Upper lobe of right lung (tissue), 1 donor: ENCODE results near the gene KRTAP4-6. TPM values are rescaled to one million over a fixed set of nuclear protein-coding genes. Genes with fewer than 3 reads are reported as not detected.
"Not testable (repeated sequence)": the region's sequence is repeated elsewhere in the genome, so short reads cannot be mapped to it uniquely, and the experiment has no call there.

Source experiments
- ATAC-seq: fragments of 200-7000 bp; cut with Tn5 transposase; one replicate; pipeline ENCODE4 v1.9.1; 2020; ENCODE audit warnings: mild to moderate bottlenecking, moderate library complexity
- DNase-seq: peaks from one replicate; pipeline ENCODE4 v3.0.0-alpha.2; 2020
- H3K27ac ChIP-seq: fragments of 200-600 bp; one replicate; pipeline ENCODE4 v1.8.0; 2022
- H3K27me3 ChIP-seq: fragments of 200-600 bp; one replicate; pipeline ENCODE4 v1.8.0; 2022; ENCODE audit warnings: mild to moderate bottlenecking
- H3K36me3 ChIP-seq: fragments of 200-600 bp; one replicate; pipeline ENCODE4 v1.8.0; 2022
- H3K4me1 ChIP-seq: fragments of 200-600 bp; one replicate; pipeline ENCODE4 v1.8.0; 2022
- H3K4me3 ChIP-seq: fragments of 200-600 bp; one replicate; pipeline ENCODE4 v1.8.0; 2022; ENCODE audit warnings: mild to moderate bottlenecking
- H3K9me3 ChIP-seq: fragments of 200-600 bp; one replicate; pipeline ENCODE4 v1.8.0; 2022
- intact Hi-C: fragments of 100-400 bp; cut with DNase I; formaldehyde crosslinking; loops from one replicate; pipeline ENCODE4 v1.11.0; 2022
- long read RNA-seq: library from polyadenylated mRNA; unstranded; transcript quantifications from one replicate; pipeline ENCODE4 v2.0.0, GENCODE V29; 2021
- total RNA-seq: library from RNA; stranded (reverse); fragmentation: NEBNext Ultra II Directional; extraction: Animal tissue kit (Norgen Biotek cat#: 25700); gene quantifications from one replicate; pipeline ENCODE4 v1.2.1, GENCODE V29; 2021
- TF ChIP-seq, protein P1 (sequence below): fragments of 200-600 bp; IDR thresholded peaks from one replicate; pipeline ENCODE4 v1.8.0; 2022; ENCODE audit warnings: antibody characterized with exemption
- donor health status: DM: no; HTN: yes; CAD: no; lungs with severe emphysema.

The KRTAP4-6 gene
- total RNA-seq: not detected
- long read RNA-seq: 0 reads

DNA sequence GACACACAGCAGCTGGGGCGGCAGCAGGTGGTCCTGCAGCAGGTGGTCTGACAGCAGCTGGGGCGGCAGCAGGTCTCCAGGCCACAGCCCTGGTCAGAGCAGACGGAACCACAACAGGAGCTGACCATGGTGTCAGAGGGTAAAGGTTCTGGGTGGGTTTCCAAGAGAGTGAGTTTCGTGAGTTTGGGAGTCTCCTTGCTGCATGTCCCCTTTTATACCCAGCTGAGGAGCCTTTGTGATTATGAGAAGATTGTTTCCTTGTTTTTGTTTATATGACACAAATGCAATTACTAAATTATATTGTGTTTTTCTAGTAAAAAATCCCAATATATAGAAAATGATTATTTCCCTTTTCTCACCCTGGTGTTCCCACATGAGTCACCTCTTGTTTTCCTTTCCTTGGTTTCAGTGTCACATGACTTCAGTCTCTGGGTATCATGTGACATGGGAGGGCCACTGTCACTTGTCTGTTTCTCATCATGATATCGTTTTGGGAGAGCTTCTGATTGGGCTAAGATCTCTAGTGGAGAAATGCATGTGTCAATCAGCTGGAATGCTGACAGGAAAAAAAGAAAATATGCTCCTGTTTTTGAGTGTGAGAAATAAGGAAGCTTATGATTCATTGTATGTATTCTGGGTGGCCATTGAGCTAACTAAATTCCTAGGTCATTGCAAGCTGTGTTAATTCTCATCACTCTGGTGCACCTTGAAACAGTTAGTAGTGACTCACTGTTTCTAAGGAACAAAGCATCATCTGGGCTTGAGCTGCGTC lies at the start of gene KRTAP4-6:
KRTAP4-6 (minus strand) TSS at position 185 of the 772 bp plus-strand sequence; CDS start at position 128, 57 bp downstream.
- Histone ChIP-seq H3K4me3 (no peak within 1 kb of the TSS), H3K4me1 (no peaks in the 10 kb centered on the region), H3K9me3 (peaks cover 11% of the 10 kb centered on the region), H3K27ac (no peak within 1 kb of the TSS), H3K36me3 (no peaks in the 10 kb centered on the region), H3K27me3 (no peaks in the 10 kb centered on the region)
- TF ChIP-seq, protein P1, sequence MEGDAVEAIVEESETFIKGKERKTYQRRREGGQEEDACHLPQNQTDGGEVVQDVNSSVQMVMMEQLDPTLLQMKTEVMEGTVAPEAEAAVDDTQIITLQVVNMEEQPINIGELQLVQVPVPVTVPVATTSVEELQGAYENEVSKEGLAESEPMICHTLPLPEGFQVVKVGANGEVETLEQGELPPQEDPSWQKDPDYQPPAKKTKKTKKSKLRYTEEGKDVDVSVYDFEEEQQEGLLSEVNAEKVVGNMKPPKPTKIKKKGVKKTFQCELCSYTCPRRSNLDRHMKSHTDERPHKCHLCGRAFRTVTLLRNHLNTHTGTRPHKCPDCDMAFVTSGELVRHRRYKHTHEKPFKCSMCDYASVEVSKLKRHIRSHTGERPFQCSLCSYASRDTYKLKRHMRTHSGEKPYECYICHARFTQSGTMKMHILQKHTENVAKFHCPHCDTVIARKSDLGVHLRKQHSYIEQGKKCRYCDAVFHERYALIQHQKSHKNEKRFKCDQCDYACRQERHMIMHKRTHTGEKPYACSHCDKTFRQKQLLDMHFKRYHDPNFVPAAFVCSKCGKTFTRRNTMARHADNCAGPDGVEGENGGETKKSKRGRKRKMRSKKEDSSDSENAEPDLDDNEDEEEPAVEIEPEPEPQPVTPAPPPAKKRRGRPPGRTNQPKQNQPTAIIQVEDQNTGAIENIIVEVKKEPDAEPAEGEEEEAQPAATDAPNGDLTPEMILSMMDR: no peak
- ATAC-seq (no peak), DNase-seq (no peak)
- intact Hi-C loops: no loop called here

DNA sequence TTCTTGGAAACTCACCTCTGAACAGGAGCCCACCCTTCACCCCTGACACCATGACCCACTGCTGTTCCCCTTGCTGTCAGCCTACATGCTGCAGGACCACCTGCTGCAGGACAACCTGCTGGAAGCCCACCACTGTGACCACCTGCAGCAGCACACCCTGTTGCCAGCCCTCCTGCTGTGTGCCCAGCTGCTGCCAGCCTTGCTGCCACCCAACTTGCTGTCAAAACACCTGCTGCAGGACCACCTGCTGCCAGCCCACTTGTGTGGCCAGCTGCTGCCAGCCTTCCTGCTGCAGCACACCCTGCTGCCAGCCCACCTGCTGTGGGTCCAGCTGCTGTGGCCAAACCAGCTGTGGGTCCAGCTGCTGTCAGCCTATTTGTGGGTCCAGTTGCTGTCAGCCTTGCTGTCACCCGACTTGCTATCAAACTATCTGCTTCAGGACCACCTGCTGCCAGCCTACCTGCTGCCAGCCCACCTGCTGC lies 49.5 kb upstream of the KRTAP4-6 start, which contains the start of gene KRTAP9-1:
KRTAP9-1 (plus strand) TSS at position 51 of the 482 bp plus-strand sequence; CDS start at position 51, 0 bp downstream.
- H3K4me3 ChIP-seq, H3K27ac ChIP-seq, H3K9me3 ChIP-seq, H3K4me1 ChIP-seq, ATAC-seq, intact Hi-C loops, H3K36me3 ChIP-seq, DNase-seq: not testable (repeated sequence)
- peaks cover 19% of the 10 kb centered on the region for H3K27me3 ChIP-seq

DNA sequence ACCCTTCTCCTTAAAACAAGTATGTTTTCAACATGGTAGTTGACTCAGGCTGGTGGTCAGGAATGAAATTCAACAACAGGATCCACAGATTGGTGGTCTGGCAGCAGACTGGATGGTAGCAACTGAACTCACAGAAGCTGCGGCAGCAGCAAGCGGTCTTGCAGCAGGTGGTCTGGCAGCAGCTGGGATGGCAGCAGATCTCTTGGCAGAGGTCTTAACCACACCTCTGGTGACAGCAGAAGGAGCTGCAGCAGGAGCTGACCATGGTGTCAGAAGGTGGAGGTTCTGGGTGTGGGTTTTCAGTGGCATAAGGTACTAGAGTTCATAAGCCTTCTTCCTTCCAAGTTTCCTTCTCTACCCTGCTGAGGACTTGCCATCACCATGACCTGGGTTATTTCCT lies 46.5 kb upstream of the KRTAP4-6 start:
- no peak overlapping the region for H3K4me3 ChIP-seq
- intact Hi-C loops: no loop called here
- H3K36me3 ChIP-seq: no peaks in the 10 kb centered on the region
- H3K4me1 ChIP-seq: no peaks in the 10 kb centered on the region
- H3K27ac ChIP-seq: no peak overlapping the region
- ATAC-seq (no peak), DNase-seq (no peak)
- TF ChIP-seq, protein P1: no peak
- H3K27me3 ChIP-seq: peaks cover 19% of the 10 kb centered on the region
- no peaks in the 10 kb centered on the region for H3K9me3 ChIP-seq

DNA sequence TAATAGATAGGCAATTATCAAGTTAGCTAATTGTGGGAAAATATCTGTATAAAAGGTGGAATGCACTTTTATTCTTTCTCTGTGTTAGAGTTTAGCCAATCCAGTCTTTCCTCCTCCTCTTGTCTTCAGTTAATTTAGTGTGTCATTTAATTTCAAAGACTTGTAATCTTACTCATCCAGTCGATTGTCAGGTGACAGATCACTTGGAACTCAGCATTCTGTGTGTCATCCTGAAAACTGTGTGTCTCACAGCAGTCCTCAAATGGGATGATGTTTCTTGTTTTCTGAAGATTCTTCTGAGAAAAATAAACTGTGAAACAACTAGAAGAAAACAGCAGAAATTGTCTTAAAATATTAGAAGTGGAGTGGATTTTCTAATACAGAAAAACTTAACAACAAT lies 44.7 kb upstream of the KRTAP4-6 start:
- H3K4me1 ChIP-seq: no peaks in the 10 kb centered on the region
- no peak for ATAC-seq
- H3K36me3 ChIP-seq: no peaks in the 10 kb centered on the region
- H3K9me3 ChIP-seq: no peaks in the 10 kb centered on the region
- H3K27ac ChIP-seq: no peak overlapping the region
- H3K4me3 ChIP-seq: no peak overlapping the region
- no peak for DNase-seq
- peaks cover 7% of the 10 kb centered on the region for H3K27me3 ChIP-seq
- intact Hi-C loops: no loop called here
- TF ChIP-seq, protein P1: no peak

DNA sequence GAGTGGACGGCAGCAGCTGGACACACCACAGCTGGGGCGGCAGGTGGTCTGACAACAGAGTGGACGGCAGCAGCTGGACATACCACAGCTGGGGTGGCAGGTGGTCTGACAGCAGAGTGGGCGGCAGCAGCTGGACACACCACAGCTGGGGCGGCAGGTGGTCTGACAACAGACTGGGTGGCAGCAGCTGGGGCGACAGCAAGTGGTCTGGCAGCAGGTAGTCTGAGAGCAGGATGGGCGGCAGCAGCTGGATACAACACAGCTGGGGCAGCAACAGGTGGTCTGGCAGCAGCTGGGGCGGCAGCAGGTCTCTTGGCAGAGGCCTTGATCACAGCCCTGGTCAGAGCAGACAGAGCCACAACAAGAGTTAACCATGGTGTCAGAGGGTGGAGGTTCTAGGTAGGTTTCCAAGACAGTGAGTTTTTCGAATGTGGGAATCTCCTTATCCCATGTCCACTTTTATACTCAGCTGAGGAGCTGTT lies 44.2 kb upstream of the KRTAP4-6 start, which contains the start of gene KRTAP4-1:
KRTAP4-1 (minus strand) TSS at position 432 of the 482 bp plus-strand sequence; CDS start at position 375, 57 bp downstream.
- Histone ChIP-seq H3K9me3 (no peaks in the 10 kb centered on the region), H3K27ac (no peak within 1 kb of the TSS), H3K36me3 (no peaks in the 10 kb centered on the region), H3K27me3 (peaks cover 6% of the 10 kb centered on the region), H3K4me1 (no peaks in the 10 kb centered on the region), H3K4me3 (no peak within 1 kb of the TSS)
- TF ChIP-seq, protein P1: no peak
- ATAC-seq (no peak), DNase-seq (no peak)
- intact Hi-C loops: no loop called here
